Natural killer cell (primary cell): ENCODE measurements around the gene AMELX. TPM values are rescaled to one million over a fixed set of nuclear protein-coding genes. Genes with fewer than 3 reads are reported as not detected.

ENCODE experiments used
- ATAC-seq, 3 donors: fragments of 150-1000 bp in 2 of 3; fragments of 200-7000 bp in 1 of 3; cut with Tn5 transposase; 1 replicate in 1 of 3; 2 replicates in 2 of 3; pipeline ENCODE4 v1.10.0; 2021; ENCODE audit warnings: mild to moderate bottlenecking in 2 of 3, moderate library complexity in 2 of 3
- DNase-seq, 2 donors: peaks; one replicate each; pipeline versions ENCODE4 v3.0.0 to v3.0.0-alpha.2; 2013 to 2021; ENCODE audit warnings: mixed read lengths in 1 of 2
- H3K27ac ChIP-seq: one replicate; pipeline ENCODE4 v1.5.1; 2013; ENCODE audit warnings: mild to moderate bottlenecking, low read length
- H3K27me3 ChIP-seq: one replicate; pipeline ENCODE4 v1.6.1; 2013; ENCODE audit warnings: low read length; ENCODE audit not compliant: control insufficient read depth, insufficient read depth
- H3K36me3 ChIP-seq: one replicate; pipeline ENCODE4 v1.6.1; 2013; ENCODE audit warnings: low read length; ENCODE audit not compliant: control insufficient read depth, insufficient read depth
- H3K4me1 ChIP-seq: one replicate; pipeline ENCODE4 v1.6.1; 2013; ENCODE audit warnings: low read length; ENCODE audit not compliant: control insufficient read depth, insufficient read depth
- H3K4me3 ChIP-seq: one replicate; pipeline ENCODE4 v1.5.1; 2013; ENCODE audit warnings: low read length
- H3K9me3 ChIP-seq: one replicate; pipeline ENCODE4 v1.6.1; 2013; ENCODE audit warnings: low read length; ENCODE audit not compliant: control insufficient read depth, insufficient read depth
- H3K27ac Mint-ChIP-seq, 2 donors: one replicate each; pipeline ENCODE4 v1.8.0; 2022; ENCODE audit warnings: mild to moderate bottlenecking in 2 of 2, mixed read lengths in 2 of 2, moderate library complexity in 1 of 2
- H3K27me3 Mint-ChIP-seq, 2 donors: one replicate each; pipeline ENCODE4 v1.8.0; 2022; ENCODE audit warnings: low read depth in 2 of 2, mixed read lengths in 2 of 2
- H3K36me3 Mint-ChIP-seq: one replicate; pipeline ENCODE4 v1.8.0; 2022; ENCODE audit warnings: mixed read lengths
- H3K4me1 Mint-ChIP-seq, 2 donors: one replicate each; pipeline ENCODE4 v1.8.0; 2022; ENCODE audit warnings: mixed read lengths in 2 of 2
- H3K4me3 Mint-ChIP-seq: one replicate; pipeline ENCODE4 v1.8.0; 2022; ENCODE audit warnings: mild to moderate bottlenecking, moderate library complexity, mixed read lengths
- H3K9me3 Mint-ChIP-seq, 2 donors: one replicate each; pipeline ENCODE4 v1.8.0; 2022; ENCODE audit warnings: mixed read lengths in 2 of 2
- WGBS: methylation state at CpG from one replicate; pipeline ENCODE4 v1.1.7; 2013; ENCODE audit warnings: missing lambda C conversion rate; ENCODE audit not compliant: insufficient coverage; 5-methylcytosine and 5-hydroxymethylcytosine counted together
- intact Hi-C: fragments of 100-400 bp; cut with micrococcal nuclease; formaldehyde crosslinking; loops from one replicate; pipeline ENCODE4 v1.14.2; 2022
- total RNA-seq, 4 donors: library from RNA; stranded (reverse); fragments of 120-200 nt in 1 of 4; gene quantifications; one replicate each; pipeline versions ENCODE4 v1.2.3 to v1.2.4, GENCODE V29; 2013 to 2022
- TF ChIP-seq, protein P1 (sequence below): fragments of 200-600 bp; IDR thresholded peaks from one replicate; pipeline ENCODE4 v1.8.0; 2022; ENCODE audit warnings: antibody characterized with exemption

The AMELX gene
- total RNA-seq, 3 donors from 2014 or later (not counting 1 experiment from before 2014, with no cell fraction given), result not detected

- no peak overlapping the region for H3K4me3 ChIP-seq
- ATAC-seq (no peak), DNase-seq (no peak)
- Mint-ChIP-seq H3K4me1 (no peaks in the 10 kb centered on the region), H3K27me3 (peaks cover 0 to 6% of the 10 kb centered on the region in 2 donors), H3K36me3 (no peaks in the 10 kb centered on the region), H3K9me3 (peaks cover 0 to 2% of the 10 kb centered on the region in 2 donors), H3K4me3 (no peak overlapping the region), H3K27ac (no peak overlapping the region)
- H3K27ac ChIP-seq, result no peak overlapping the region
- H3K27me3 ChIP-seq, result no peaks in the 10 kb centered on the region
- WGBS, result 100% methylated on average over 1 of the region's 1 CpG
- H3K36me3 ChIP-seq, result no peaks in the 10 kb centered on the region
- no peaks in the 10 kb centered on the region for H3K4me1 ChIP-seq
- TF ChIP-seq, protein P1, sequence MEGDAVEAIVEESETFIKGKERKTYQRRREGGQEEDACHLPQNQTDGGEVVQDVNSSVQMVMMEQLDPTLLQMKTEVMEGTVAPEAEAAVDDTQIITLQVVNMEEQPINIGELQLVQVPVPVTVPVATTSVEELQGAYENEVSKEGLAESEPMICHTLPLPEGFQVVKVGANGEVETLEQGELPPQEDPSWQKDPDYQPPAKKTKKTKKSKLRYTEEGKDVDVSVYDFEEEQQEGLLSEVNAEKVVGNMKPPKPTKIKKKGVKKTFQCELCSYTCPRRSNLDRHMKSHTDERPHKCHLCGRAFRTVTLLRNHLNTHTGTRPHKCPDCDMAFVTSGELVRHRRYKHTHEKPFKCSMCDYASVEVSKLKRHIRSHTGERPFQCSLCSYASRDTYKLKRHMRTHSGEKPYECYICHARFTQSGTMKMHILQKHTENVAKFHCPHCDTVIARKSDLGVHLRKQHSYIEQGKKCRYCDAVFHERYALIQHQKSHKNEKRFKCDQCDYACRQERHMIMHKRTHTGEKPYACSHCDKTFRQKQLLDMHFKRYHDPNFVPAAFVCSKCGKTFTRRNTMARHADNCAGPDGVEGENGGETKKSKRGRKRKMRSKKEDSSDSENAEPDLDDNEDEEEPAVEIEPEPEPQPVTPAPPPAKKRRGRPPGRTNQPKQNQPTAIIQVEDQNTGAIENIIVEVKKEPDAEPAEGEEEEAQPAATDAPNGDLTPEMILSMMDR, result no peak
- H3K9me3 ChIP-seq, result no peaks in the 10 kb centered on the region
- intact Hi-C loops, result no loop called here
Measured at GRCh38 chrX:11305641-11306040, 12.4 kb downstream of the AMELX start.

DNA sequence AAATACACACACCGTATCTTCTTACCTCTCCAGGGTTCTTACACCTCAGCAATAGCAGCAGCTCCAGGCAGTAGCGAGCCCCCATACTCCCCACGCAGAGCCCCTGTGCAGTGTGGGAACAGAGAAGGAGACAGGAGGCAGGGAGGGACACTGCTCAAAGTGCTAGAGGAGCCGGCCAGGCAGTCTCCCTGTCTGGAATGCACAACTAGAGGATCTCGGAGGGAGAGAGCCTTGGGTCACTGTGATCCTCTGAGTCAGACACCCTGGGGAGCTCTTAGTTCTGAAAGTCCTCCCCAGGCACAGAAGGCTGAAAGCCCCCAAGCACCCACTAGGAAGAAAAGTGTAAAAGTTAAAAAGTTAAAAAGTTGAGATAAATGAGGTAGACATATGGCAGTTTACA, 16.0 kb downstream of the AMELX start:
- intact Hi-C loops, result no loop called here
- WGBS, result 72% methylated on average over 3 of the region's 5 CpGs
- Histone ChIP-seq H3K9me3 (no peaks in the 10 kb centered on the region), H3K4me3 (no peak overlapping the region), H3K27ac (no peak overlapping the region), H3K4me1 (no peaks in the 10 kb centered on the region), H3K36me3 (no peaks in the 10 kb centered on the region), H3K27me3 (no peaks in the 10 kb centered on the region)
- peaks cover 0 to 5% of the 10 kb centered on the region in 2 donors for H3K9me3 Mint-ChIP-seq
- H3K4me3 Mint-ChIP-seq, result no peak overlapping the region
- no peaks in the 10 kb centered on the region for H3K4me1 Mint-ChIP-seq
- DNase-seq (no peak), ATAC-seq (no peak)
- TF ChIP-seq, protein P1, result no peak
- peaks cover 0 to 6% of the 10 kb centered on the region in 2 donors for H3K27me3 Mint-ChIP-seq
- H3K27ac Mint-ChIP-seq, result no peak overlapping the region
- no peaks in the 10 kb centered on the region for H3K36me3 Mint-ChIP-seq

GRCh38 chrX:11311706-11312105, 18.5 kb downstream of the AMELX start:
- Mint-ChIP-seq H3K4me1 (no peaks in the 10 kb centered on the region), H3K9me3 (peaks cover 0 to 5% of the 10 kb centered on the region in 2 donors), H3K4me3 (no peak overlapping the region), H3K36me3 (no peaks in the 10 kb centered on the region), H3K27me3 (peaks cover 0 to 6% of the 10 kb centered on the region in 2 donors), H3K27ac (no peak overlapping the region)
- H3K4me1 ChIP-seq, result no peaks in the 10 kb centered on the region
- TF ChIP-seq, protein P1, result no peak
- H3K27ac ChIP-seq, result no peak overlapping the region
- 90% methylated on average over 5 of the region's 7 CpGs for WGBS
- intact Hi-C loops, result no loop called here
- ATAC-seq, result no peak
- H3K9me3 ChIP-seq, result no peaks in the 10 kb centered on the region
- H3K4me3 ChIP-seq, result no peak overlapping the region
- no peaks in the 10 kb centered on the region for H3K27me3 ChIP-seq
- H3K36me3 ChIP-seq, result no peaks in the 10 kb centered on the region
- DNase-seq, result no peak

DNA sequence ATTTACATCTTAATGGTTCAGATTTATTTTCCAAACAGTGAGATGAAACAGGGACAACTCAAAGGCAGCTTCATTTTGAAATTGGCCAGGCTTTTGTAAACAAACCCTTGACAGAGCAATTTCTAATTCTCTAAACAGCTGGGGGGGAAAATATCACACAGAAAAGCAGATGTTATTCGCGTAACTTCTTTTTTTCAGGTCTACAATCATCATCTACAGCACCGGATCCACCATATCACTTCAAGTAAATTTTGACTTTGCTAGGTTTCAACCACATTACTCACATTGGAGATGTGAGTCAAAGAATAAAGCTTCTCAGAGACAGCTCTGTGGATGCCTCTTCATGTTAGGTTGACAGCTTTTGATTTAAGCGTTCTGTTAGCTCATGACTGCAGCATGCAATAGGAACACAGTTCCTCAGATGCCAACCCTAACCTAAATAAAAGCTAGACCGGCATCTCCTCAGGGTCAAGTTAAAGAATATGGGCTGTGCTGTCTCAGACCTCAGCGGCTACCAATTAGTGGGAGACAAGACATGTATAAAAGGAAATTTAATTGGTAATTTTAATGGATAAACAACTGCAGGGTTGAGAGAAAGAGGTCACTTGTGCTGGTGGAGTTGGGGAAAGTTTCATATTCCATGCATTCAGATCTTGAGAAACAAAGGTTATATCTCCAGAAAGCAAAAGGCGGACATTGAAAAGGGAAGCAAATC, 26.8 kb downstream of the AMELX start:
- no peaks in the 10 kb centered on the region for H3K9me3 Mint-ChIP-seq
- Histone ChIP-seq H3K9me3 (no peaks in the 10 kb centered on the region), H3K4me1 (no peaks in the 10 kb centered on the region), H3K27me3 (no peaks in the 10 kb centered on the region), H3K4me3 (no peak overlapping the region), H3K36me3 (no peaks in the 10 kb centered on the region), H3K27ac (no peak overlapping the region)
- ATAC-seq (no peak), DNase-seq (no peak)
- TF ChIP-seq, protein P1, result no peak
- no peak overlapping the region for H3K27ac Mint-ChIP-seq
- H3K4me1 Mint-ChIP-seq, result no peaks in the 10 kb centered on the region
- no peaks in the 10 kb centered on the region for H3K36me3 Mint-ChIP-seq
- no peak overlapping the region for H3K4me3 Mint-ChIP-seq
- intact Hi-C loops, result no loop called here
- no peaks in the 10 kb centered on the region for H3K27me3 Mint-ChIP-seq
- 90% methylated on average over 5 of the region's 7 CpGs for WGBS
